Transverse colon (tissue), 4 donors: Measurements from ENCODE around the gene ANGEL2. TPM values are rescaled to one million over a fixed set of nuclear protein-coding genes. Genes with fewer than 3 reads are reported as not detected.
"Not testable (repeated sequence)": the region's sequence is repeated elsewhere in the genome, so short reads cannot be mapped to it uniquely, and the experiment has no call there.

Experiments used
- DNase-seq: peaks from one replicate; pipeline ENCODE4 v3.0.0-alpha.2; 2019
- H3K27ac ChIP-seq, 4 donors: fragments of 200-600 bp; sonication (generic); 2 replicates each; pipeline ENCODE4 v1.5.1; 2016 to 2018; ENCODE audit warnings: inconsistent platforms in 4 of 4
- H3K27me3 ChIP-seq: fragments of 200-600 bp; sonication (generic); 2 replicates; pipeline ENCODE4 v1.5.1; 2017; ENCODE audit warnings: inconsistent platforms
- H3K36me3 ChIP-seq, 4 donors: fragments of 200-600 bp; sonication (generic); 2 replicates each; pipeline ENCODE4 v1.5.1; 2017 to 2019; ENCODE audit warnings: inconsistent platforms in 4 of 4
- H3K4me1 ChIP-seq, 4 donors: fragments of 200-600 bp; sonication (generic); 2 replicates each; pipeline ENCODE4 v1.5.1; 2017 to 2020; ENCODE audit warnings: inconsistent platforms in 4 of 4
- H3K4me3 ChIP-seq, 4 donors: fragments of 200-600 bp; sonication (generic); 1 replicate in 1 of 4; 2 replicates in 3 of 4; pipeline versions ENCODE4 v1.5.1 to v1.6.1; 2017 to 2019; ENCODE audit warnings: inconsistent platforms in 4 of 4
- H3K9me3 ChIP-seq, 2 donors: fragments of 200-600 bp; sonication (generic); 2 replicates each; pipeline ENCODE4 v1.5.1; 2017 to 2019; ENCODE audit warnings: inconsistent platforms in 2 of 2
- CTCF ChIP-seq, 5 experiments: fragments of 200-600 bp in 3 of 5; fragments of 450-650 bp in 2 of 5; sonication (generic) in 3 of 5; IDR thresholded peaks; 1 replicate in 2 of 5; 2 replicates in 3 of 5; pipeline ENCODE4 v1.5.1; 2016 to 2017; ENCODE audit warnings: antibody characterized with exemption in 5 of 5, inconsistent platforms in 3 of 5, mild to moderate bottlenecking in 2 of 5, moderate library complexity in 1 of 5
- EP300 ChIP-seq: sonication (generic); formaldehyde crosslinking; IDR thresholded peaks from one replicate; pipeline ENCODE4 v1.6.1; 2017; ENCODE audit warnings: antibody characterized with exemption, low read depth
- POLR2A ChIP-seq: fragments of 450-650 bp; IDR thresholded peaks from one replicate; pipeline ENCODE4 v1.6.1; 2016; ENCODE audit warnings: antibody characterized with exemption, mild to moderate bottlenecking, moderate library complexity
- POLR2AphosphoS5 ChIP-seq, 3 donors: sonication (generic); formaldehyde crosslinking; IDR thresholded peaks; one replicate each; pipeline ENCODE4 v1.6.1; 2016; ENCODE audit warnings: antibody characterized with exemption in 3 of 3
- WGBS, 2 donors: methylation state at CpG; one replicate each; pipeline ENCODE4 v1.1.5; 2018; ENCODE audit warnings: low coverage in 1 of 2; 5-methylcytosine and 5-hydroxymethylcytosine counted together
- in situ Hi-C, 4 donors: fragments of 200-750 bp; cut with MboI; loops; one replicate each; pipeline versions ENCODE4 v1.15.0 to v1.15.1; 2017; ENCODE audit warnings: low sequenced_read_pairs in 3 of 4, low pct_ligation_motif_present in 1 of 4, low pct_unique_long_range_greater_than_20kb in 1 of 4
- intact Hi-C: fragments of 100-400 bp; cut with DNase I; formaldehyde crosslinking; loops from one replicate; pipeline ENCODE4 v1.15.1; 2023; ENCODE audit warnings: low total_unique reads
- total RNA-seq, 4 donors: library from RNA; depleted of rRNA; stranded (reverse); fragments of >200 nt; gene quantifications; one replicate each; pipeline ENCODE4 v1.1.0, GENCODE V29; 2016

Gene ANGEL2
- total RNA-seq, 4 donors from 2014 or later, result 33.2 to 105 (median 64.3) TPM

GRCh38 chr1:213049232-213049631 is 33.6 kb upstream of the ANGEL2 start:
- H3K9me3 ChIP-seq, result no peaks in the 10 kb centered on the region
- peaks cover 0 to 22% (median 15%) of the 10 kb centered on the region in 4 donors for H3K4me1 ChIP-seq
- intact Hi-C loops (no loop called here), in situ Hi-C loops (no loop called here)
- no peak for DNase-seq
- 50 to 82% methylated on average over 1 of the region's 1 CpG for WGBS, 2 donors
- no peak overlapping the region for H3K27ac ChIP-seq
- H3K4me3 ChIP-seq, result no peak overlapping the region
- H3K36me3 ChIP-seq, result no peaks in the 10 kb centered on the region
- TF ChIP-seq POLR2AphosphoS5 (IDR thresholded peaks at IDR 0.05), result no peak
- TF ChIP-seq EP300, result no peak
- no peak for TF ChIP-seq CTCF (IDR thresholded peaks at IDR 0.05)
- no peak for TF ChIP-seq POLR2A
- peaks cover 41% of the 10 kb centered on the region for H3K27me3 ChIP-seq

- in situ Hi-C loops, H3K9me3 ChIP-seq, H3K27ac ChIP-seq, H3K4me3 ChIP-seq, intact Hi-C loops, DNase-seq, H3K4me1 ChIP-seq, H3K36me3 ChIP-seq: not testable (repeated sequence)
- 80 to 95% methylated on average over 10 to 13 of the region's 13 CpGs for WGBS, 2 donors
- peaks cover 46% of the 10 kb centered on the region for H3K27me3 ChIP-seq
Observed at GRCh38 chr1:213045321-213046226, 29.9 kb upstream of the ANGEL2 start.

GRCh38 chr1:213041443-213041842 is 25.8 kb upstream of the ANGEL2 start:
- H3K4me3 ChIP-seq, result no peak overlapping the region
- no peaks in the 10 kb centered on the region for H3K4me1 ChIP-seq
- DNase-seq, result no peak
- intact Hi-C loops, result no loop called here
- in situ Hi-C loops, result no loop called here
- peaks cover 34% of the 10 kb centered on the region for H3K27me3 ChIP-seq
- no peaks in the 10 kb centered on the region for H3K36me3 ChIP-seq
- WGBS, 2 donors, result 56% methylated on average over 1 of the region's 1 CpG; no CpG with 5 or more reads in 1 of the 2 donors
- TF ChIP-seq POLR2AphosphoS5 (IDR thresholded peaks at IDR 0.05), result no peak
- TF ChIP-seq EP300, result no peak
- TF ChIP-seq CTCF (IDR thresholded peaks at IDR 0.05), result no peak
- no peak for TF ChIP-seq POLR2A
- H3K9me3 ChIP-seq, result no peaks in the 10 kb centered on the region
- H3K27ac ChIP-seq, result no peak overlapping the region

- H3K27ac ChIP-seq, result no peak overlapping the region
- no peaks in the 10 kb centered on the region for H3K4me1 ChIP-seq
- H3K4me3 ChIP-seq, result no peak overlapping the region
- 79 to 82% methylated on average over 2 of the region's 2 CpGs for WGBS, 2 donors
- no peaks in the 10 kb centered on the region for H3K36me3 ChIP-seq
- no peaks in the 10 kb centered on the region for H3K9me3 ChIP-seq
- TF ChIP-seq EP300 (no peak), POLR2AphosphoS5 (IDR thresholded peaks at IDR 0.05) (no peak), CTCF (IDR thresholded peaks at IDR 0.05) (no peak), POLR2A (no peak)
- intact Hi-C loops, result no loop called here
- H3K27me3 ChIP-seq, result peaks cover 56% of the 10 kb centered on the region
- DNase-seq, result no peak
- in situ Hi-C loops, result no loop called here
Observed at GRCh38 chr1:213035573-213035972, 19.9 kb upstream of the ANGEL2 start.
